DMS153 (cell line): ENCODE measurements around the gene GNAQ.
"Not testable (repeated sequence)": the region's sequence is repeated elsewhere in the genome, so short reads cannot be mapped to it uniquely, and the experiment has no call there.

ENCODE experiments used
- DNase-seq: peaks from one replicate; lab custom pipeline; 2025; lab: John Stamatoyannopoulos, UW

Gene GNAQ

GRCh38 chr9:77731008-77731698 lies 300.5 kb downstream of the GNAQ start:
- DNase-seq, result no peak

GRCh38 chr9:77729177-77729576 lies 302.4 kb downstream of the GNAQ start:
- no peak for DNase-seq

DNA sequence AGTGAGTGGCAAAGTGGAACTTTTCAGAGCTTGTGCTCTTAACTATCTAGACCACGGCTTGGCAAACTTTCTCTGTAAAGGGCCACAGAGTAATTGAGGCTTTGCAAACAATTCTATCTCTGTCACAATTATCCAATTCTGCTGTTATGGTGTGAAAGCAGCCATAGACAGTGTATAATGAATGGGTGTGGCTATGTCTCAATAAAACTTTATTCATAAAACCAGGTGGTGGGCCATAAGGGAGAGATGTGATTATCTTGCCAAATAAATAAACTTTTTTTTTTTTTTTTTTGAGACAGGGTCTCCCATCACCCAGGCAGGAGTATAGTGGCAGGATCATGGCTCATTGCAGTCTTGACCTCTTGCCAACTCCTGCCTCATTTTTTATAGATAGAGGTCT lies 304.8 kb downstream of the GNAQ start:
- no peak for DNase-seq

DNA sequence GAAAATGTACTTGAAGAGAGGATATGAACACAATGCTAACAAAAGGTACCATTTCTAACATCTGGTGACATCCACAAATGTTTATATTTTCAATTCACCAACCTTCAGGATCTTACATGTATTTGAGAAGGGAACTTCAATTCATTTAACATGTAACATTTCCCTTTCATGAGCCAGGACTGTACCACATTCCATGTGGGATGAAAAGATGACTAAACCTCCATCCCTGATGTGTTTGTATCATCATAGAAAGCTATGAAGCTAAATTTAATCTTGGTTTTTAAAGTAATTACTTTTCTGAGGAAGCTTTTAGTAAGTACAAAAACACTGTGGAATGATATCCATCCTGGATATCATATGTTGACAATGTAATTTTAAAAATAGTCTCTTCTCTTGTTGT lies 305.3 kb downstream of the GNAQ start:
- no peak for DNase-seq

DNA sequence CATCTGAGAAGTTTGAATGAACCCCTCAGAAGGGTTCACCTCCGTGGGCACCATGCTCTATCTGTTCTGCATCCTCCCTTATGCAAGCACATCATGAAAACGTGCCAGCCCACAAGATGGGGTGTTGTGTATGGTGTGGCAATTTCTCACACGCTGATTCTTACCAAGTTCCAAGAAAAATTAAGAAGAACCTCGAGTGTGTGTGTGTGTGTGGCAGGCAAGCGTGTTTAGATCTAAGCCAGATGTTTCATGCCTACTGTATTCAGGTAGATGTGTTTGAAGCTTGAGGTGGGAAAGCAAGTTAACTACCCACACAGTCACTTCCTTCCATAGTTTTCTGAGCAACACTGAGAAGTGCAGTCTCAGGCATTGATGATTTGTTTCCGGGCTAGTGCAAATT lies 305.8 kb downstream of the GNAQ start:
- no peak for DNase-seq

GRCh38 chr9:77725046-77725694 lies 306.4 kb downstream of the GNAQ start:
- DNase-seq, result no peak

GRCh38 chr9:77721156-77721555 lies 310.5 kb downstream of the GNAQ start:
- DNase-seq, result not testable (repeated sequence)

- DNase-seq, result no peak
Measured at GRCh38 chr9:77719321-77719720, 312.3 kb downstream of the GNAQ start.

- not testable (repeated sequence) for DNase-seq
Measured at GRCh38 chr9:77718298-77718640, 313.3 kb downstream of the GNAQ start.

- DNase-seq, result not testable (repeated sequence)
Measured at GRCh38 chr9:77717608-77718297, 313.9 kb downstream of the GNAQ start.

GRCh38 chr9:77714077-77714549 lies 317.5 kb downstream of the GNAQ start:
- DNase-seq, result no peak

- DNase-seq, result no peak
Measured at GRCh38 chr9:77712533-77713130, 319.0 kb downstream of the GNAQ start.

GRCh38 chr9:77710965-77711648 lies 320.5 kb downstream of the GNAQ start:
- DNase-seq, result no peak

- no peak for DNase-seq
Measured at GRCh38 chr9:77710316-77710715, 321.3 kb downstream of the GNAQ start.

- DNase-seq, result no peak
Measured at GRCh38 chr9:77708064-77708815, 323.4 kb downstream of the GNAQ start.

DNA sequence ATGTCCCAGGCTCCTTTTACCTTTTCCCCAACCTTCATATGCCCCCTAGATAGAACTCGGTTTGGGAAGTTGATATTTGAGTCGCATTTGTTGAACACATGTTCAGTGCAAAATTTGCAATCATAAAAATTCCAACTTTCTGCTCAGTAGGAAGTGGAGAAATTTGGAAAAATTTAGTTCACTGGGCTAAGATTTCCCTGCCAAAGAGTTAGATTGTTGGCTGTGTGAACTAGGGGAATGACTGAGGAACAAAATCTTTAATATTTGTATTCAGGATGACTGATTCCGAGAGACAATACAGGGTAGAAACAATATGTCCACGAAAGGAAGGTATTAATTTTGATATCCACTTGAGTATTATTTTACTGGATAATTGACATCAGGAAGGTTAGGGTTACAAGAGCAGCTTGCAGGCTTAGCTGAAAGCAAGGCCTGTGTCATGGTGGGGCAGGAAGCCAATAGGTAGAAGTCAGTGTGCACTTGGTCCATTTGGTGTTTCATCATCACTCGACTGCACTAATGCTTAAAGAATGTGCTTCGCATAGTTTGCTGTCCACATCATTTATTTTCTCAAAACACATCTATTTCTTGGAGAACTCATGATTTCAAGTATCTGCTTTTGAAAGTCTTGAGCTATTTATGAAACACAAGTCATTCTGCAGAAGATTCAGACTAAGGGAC lies 324.1 kb downstream of the GNAQ start:
- DNase-seq, result no peak

DNA sequence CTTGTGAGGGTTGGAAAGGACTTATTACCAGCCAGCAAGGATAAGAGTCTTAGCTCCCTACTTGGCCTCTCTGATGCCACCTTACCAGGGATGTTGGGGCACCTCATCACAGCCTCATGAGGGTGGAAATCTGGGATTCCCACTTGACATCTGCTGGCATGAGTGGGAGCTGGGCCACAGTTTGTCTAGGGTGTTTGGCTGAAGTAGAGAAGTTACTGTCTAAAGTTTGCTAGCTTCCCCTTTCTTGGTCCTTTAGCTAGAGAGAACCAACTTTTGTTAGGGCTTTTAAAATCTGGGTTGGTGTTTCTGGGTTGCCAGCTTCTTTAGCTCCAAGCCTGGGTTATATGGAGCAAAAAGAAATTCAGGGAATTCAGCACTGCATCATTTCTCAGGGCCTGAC lies 326.0 kb downstream of the GNAQ start:
- DNase-seq, result no peak

DNA sequence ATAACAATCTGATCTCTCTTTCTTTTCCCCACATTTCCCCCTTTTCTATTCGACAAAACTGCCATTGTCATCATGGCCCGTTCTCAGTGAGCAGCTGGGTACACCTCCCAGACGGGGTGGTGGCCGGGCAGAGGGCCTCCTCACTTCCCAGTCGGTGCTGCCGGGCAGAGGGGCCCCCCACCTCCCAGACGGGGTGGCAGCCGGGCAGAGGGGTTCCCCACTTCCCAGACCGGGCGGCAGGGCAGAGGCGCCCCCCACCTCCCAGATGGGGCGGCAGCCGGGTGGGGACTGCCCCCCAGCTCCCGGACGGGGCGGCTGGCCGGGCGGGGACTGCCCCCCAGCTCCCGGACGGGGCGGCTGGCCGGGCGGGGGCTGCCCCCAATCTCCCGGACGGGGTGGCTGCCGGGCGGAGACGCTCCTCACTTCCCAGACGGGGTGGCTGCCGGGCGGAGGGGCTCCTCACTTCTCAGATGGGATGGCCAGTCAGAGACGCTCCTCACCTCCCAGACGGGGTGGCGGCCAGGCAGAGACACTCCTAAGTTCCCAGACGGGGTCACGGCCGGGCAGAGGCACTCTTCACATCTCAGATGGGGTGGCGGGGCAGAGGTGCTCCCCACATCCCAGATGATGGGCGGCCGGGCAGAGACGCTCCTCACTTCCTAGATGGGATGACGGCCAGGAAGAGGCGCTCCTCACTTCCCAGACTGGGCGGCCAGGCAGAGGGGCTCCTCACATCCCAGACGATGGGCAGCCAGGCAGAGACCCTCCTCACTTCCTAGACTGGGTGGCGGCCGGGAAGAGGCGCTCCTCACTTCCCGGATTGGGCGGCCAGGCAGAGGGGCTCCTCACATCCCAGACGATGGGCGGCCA lies 328.9 kb downstream of the GNAQ start:
- DNase-seq, result not testable (repeated sequence)

DNA sequence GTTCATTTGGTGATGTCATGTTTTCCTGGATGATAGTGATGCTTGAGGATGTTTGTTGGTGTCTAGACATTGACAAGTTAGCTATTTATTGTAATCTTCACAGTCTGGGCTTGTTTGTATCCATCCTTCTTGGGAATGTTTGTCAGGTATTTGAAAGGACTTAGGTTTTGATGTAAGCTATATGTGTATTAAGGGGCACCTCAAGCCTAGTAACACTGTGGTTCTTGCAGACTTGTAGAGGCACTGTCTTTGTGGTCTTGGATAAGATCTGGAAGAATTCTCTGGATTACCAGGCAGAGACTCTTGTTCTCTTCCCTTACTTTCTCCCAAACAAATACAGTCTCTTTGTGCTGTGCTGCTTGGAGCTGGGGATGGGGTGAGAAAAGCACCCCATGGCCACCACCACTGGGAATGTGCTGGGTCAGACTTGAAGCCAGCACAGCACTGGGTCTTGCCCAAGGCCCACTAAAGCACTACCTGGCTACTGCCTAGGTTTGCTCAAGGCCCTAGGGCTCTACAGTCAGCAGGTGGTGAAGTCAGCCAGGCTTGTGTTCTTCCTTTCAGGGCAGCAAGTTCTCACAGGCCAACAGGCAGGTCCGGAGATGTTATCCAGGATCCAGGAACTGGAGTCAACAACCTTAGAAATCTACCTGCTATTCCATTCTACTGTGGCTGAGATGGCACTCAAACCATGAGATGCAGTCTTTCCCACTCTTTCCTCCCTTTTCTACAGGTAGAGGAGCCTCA lies 334.2 kb downstream of the GNAQ start:
- DNase-seq, result no peak
